GM19043 (cell line): Measurements from ENCODE around the gene CCDC13.

Source experiments
- ATAC-seq: cut with Tn5 transposase; IDR thresholded peaks from one replicate; pipeline ENCODE4 v1.9.1; 2021; ENCODE audit warnings: low read depth; ENCODE audit not compliant: unreplicated experiment

The CCDC13 gene

GRCh38 chr3:42753757-42754156 is 19.3 kb downstream of the CCDC13 start:
- no peak for ATAC-seq

DNA sequence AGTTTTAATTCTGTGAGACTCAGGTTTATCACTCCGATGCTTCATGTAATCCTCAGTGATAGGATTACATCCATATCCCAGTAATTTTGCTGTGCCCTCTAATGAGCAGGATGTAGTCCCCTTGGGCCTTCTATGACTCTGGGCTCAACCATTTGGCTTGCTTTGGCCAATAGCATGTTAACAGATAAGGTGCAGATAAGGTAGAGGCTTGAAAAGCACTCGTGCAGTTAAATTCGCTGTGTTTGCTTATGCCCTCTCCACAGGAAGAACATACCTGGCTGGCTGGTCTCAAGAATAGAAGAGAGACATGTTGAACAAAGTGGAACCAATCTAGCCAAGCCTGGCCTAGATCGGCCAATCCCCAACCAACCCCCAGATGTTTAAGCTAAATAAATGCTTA is 20.1 kb downstream of the CCDC13 start:
- ATAC-seq: no peak

GRCh38 chr3:42752441-42752840 is 20.6 kb downstream of the CCDC13 start:
- no peak for ATAC-seq

DNA sequence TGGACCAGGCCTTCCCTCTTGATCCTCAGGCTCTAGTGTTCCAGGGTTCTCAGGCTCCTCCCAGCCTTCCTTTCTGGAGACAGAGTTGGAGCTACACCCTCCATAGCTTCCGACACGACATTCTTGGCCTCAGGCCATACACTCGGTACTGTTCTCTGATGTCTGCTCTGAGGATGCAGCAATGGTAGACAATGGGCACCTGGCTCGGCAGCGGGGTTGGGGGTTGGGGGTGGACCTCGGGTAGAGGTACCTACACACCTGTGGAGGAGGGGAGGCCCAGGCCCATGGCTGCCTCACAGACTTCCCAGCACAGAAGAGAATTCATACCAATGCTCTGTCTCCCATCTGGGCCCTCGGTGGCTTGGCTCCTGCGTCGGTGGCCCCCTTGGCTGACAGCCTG is 21.4 kb downstream of the CCDC13 start:
- ATAC-seq: no peak

- ATAC-seq: no peak
Observed at GRCh38 chr3:42750834-42751233, 22.2 kb downstream of the CCDC13 start.

GRCh38 chr3:42749753-42750231 is 23.3 kb downstream of the CCDC13 start:
- no peak for ATAC-seq

GRCh38 chr3:42749025-42749752 is 23.9 kb downstream of the CCDC13 start:
- no peak for ATAC-seq

DNA sequence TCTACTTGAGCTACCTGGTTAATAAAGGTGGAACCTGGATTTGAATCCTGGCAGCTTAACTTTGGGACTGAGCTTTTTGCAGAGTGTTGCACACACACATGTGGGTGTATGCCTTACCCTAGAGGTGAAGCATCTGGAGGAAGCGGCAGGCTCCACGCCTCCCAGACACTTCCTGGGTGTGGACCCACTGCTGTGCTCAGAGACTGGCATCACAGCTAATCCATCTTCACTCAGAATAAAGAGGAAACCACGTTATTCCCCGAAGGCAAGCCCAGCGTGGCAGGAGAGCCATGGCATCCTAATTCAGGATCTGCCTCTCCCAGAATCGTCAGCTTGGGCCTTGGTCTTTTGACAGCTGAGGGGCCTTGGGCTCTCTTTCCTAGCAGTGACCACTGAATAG is 25.5 kb downstream of the CCDC13 start:
- ATAC-seq: no peak

DNA sequence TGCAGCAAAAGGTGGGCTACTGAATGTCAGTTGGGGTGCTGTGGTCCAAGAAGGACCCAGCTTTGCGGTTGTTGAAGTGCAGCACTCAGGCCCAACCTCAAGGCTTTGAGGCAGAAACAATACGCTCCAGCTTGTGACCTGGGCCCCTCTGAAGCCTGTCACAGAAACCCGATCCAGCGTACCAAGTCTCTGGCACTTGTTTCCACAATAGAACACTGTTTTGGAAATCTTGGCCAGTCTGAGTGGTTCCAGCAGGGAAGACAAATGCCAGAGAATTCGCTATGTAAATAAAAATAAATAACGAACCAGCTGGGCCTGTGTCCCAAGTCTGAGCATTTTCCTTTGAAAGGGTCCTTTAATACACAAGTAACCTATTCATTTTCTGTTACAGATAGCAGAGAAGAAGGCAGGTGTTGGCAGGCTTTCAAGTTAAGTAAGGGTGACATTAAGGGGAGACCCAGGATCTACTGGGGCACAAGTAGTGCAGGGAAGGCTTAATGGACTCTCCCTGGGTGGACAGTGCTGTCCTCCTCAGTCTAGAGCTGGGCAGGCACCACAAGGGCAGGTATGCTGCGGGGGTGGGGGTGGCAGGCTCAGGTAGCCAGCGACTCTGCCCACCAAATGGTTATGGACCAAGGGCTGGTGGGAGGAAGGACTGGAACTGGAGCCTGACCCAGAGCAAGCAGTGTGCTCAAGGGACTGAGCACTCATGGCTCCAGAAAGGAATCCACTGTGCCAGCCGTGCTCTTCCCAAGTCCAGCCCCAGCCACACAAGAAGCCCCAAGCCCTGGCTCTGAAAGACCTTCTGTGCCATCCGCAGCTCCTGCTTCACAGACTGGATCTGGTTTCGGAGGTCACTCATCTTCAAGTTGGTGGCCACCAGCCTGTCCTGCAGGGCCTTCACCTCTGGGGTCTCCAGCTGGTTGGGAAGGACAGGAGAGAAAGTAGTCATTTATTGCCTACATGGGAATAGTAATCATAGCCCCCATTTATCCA is 26.3 kb downstream of the CCDC13 start:
- no peak for ATAC-seq

DNA sequence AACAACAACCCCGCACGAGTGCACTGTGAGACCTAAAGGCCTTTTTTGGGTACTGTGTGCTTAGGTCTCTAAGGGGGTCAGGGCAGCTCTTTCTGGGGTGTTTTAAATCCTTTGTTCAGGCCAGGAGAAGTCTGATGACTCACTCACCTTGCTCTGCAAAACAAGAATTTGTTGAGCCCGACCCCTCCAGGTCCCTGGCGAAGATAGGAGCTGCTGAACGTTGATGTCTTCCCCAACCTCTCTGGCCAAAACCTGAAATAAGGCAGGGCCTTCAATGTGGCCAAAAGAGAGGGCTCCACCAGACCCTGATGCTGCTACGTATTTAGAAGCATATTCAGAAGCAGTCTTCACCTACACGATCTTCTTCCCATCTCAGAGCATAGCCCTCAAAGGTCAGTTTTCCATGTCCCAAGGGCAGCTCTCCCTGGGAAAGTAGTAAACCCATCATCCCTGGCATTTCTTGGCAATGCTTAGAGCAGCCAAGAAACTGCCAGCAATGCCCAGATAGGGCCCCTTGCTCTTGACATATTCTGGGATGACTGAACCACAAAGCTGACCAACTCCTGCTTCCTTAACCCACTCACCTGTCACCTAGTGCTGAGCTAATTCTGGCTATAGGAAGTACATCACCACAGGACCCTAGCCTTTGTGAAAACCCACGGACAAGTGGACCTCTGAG is 27.1 kb downstream of the CCDC13 start:
- ATAC-seq: no peak

- ATAC-seq: no peak
Observed at GRCh38 chr3:42745291-42745745, 27.7 kb downstream of the CCDC13 start.

GRCh38 chr3:42743204-42743995 is 29.7 kb downstream of the CCDC13 start:
- ATAC-seq: no peak

DNA sequence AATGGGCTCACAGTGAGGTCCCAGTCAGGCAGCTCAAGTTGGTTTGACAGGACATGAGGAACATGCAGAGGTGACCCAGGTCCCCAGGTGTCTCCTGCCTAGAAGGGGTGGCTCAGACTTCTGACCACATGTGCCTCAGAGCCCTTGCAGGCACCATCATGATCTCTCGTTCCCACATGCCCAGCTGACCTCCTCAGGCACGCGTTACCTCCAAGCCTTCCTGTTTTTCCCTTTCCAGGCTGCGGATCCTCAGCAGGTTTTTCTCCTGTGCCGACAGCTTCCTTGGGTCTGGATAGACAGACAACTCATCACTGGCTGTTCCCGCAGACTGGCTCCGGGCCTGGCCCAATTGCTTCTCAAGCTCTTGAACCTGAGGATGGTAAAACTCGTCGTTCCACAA is 30.4 kb downstream of the CCDC13 start:
- ATAC-seq: no peak

DNA sequence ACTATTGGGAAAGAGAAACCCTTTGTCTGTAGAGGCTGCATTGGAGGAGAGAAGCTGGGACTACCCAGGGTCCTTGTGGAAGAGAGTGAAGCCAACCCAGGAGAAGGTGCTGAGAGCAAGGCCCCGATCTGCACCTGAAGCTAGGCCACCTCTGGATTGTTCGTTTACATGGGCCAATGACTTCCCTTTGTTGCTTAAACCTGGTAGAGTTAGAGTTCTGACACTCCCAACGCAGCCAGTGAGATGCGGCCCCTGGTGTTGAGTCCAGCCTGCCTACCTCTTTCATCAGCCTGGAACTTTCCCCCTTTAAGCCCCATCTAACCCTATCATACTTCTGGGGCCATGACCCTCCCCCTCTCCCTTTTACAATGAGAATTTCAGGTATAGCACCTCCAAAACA is 30.8 kb downstream of the CCDC13 start:
- ATAC-seq: no peak

GRCh38 chr3:42741796-42742195 is 31.3 kb downstream of the CCDC13 start:
- no peak for ATAC-seq

DNA sequence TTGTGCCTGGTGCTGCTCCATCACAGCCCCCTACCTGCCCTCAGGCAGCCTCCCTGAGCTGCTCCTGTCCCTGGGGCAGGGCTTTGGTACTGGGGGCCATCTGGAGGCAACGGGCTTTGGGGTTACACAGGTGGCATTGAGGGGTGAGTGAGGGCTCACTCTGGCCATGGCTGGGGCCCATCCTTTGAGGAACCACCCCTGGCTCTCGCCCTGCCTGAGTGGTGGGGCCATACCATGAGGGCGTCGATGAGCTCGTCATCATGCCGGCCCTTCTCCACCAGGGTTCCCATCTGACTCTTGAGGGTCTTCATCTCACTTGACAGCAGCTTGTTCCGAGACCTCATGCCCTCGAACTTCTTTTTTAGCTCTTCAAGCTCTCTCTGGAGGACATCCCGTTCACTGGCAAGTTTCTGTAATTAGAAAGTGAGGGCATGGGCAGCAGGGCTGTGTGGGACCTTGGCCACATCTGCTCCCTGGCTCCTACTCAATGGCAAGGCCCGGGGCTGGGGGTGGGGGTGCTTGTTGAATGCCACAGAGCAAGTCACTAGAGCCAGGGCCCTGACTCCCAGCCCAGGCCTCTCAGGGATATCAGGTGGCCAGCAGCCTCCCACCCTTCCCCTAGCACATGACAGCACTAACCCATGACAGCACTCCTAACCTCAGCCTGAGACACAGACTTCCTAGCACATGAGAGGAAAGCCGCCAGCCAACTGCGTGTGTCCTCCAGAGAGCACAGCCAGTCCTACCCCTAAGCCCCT is 33.5 kb downstream of the CCDC13 start:
- ATAC-seq: no peak

DNA sequence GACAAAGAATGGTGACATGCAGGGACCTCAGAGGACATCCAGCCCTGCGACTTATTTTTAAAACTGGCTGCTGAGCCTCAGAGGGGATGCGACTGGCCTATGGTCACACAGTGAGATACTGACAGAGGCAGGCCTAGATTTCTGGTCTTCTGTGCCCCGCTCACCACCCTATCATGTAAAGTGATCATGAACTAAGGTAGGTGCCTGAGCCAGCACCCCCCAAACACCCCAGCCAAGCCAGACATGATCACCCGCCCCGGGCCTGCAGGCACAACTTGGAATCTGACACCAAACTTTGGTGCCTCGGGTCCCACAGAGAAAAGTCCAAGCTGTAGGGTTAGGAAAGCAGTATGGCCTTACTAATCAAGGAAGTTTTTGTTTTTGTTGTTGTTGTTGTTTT is 36.5 kb downstream of the CCDC13 start:
- ATAC-seq: no peak

- no peak for ATAC-seq
Observed at GRCh38 chr3:42736081-42736480, 37.0 kb downstream of the CCDC13 start.

GRCh38 chr3:42735615-42736014 is 37.4 kb downstream of the CCDC13 start:
- no peak for ATAC-seq
